ENCODE measurements around the gene NECAB2.

The NECAB2 gene

DNA sequence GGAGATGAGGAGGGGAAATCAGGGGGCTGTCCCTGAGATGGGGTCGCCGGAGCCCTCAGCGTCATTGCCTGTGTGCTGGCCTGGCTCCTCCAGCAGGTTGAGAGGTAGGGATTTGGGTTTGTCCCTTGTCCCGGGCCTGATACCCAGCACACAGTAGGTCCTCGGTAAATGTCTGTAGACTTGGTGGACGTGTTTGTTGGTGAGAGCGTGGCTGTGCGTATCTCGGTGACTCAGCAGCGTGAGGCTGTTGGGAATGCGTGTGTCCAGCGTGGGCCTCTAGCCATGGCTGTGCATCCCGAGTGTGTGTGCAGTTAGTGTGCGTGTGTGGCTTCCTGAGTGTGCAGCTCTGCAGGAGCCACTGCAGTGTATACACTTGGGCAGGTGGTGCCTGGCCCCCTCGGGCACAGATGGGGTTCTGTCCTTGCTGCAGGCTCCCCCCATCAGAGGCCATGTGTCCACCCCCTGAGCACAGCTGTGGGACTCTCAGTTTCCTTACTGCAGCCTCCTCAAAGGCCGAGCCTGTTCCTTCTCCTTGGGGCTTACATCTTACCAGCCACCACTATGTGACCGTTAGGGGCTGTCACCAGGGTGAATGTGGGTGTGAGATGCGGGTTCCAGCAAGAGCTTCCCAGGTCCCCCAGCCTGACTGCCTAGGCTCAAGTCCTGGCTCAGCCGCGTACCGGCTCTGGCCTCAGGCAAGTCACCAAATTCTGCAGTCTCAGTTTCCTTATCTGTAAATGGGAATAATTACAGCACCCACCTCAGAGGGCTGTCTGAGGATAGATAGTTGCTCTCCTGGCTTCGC is 5.7 kb downstream of the NECAB2 start:
- H3K27ac ChIP-seq (ENCODE audit: low read length), result no peak overlapping the region
- no peak overlapping the region for H3K4me2 ChIP-seq (ENCODE audit: low read depth, low read length)
- H3K9me2 ChIP-seq (replicated peaks; ENCODE audit: insufficient read depth, low read length), result no peaks in the 10 kb centered on the region
- no peak overlapping the region for H3K9ac ChIP-seq (ENCODE audit: low read length)
- H4K20me1 ChIP-seq (ENCODE audit: insufficient read depth, low read length), result no peaks in the 10 kb centered on the region
- TF ChIP-seq, protein P1, sequence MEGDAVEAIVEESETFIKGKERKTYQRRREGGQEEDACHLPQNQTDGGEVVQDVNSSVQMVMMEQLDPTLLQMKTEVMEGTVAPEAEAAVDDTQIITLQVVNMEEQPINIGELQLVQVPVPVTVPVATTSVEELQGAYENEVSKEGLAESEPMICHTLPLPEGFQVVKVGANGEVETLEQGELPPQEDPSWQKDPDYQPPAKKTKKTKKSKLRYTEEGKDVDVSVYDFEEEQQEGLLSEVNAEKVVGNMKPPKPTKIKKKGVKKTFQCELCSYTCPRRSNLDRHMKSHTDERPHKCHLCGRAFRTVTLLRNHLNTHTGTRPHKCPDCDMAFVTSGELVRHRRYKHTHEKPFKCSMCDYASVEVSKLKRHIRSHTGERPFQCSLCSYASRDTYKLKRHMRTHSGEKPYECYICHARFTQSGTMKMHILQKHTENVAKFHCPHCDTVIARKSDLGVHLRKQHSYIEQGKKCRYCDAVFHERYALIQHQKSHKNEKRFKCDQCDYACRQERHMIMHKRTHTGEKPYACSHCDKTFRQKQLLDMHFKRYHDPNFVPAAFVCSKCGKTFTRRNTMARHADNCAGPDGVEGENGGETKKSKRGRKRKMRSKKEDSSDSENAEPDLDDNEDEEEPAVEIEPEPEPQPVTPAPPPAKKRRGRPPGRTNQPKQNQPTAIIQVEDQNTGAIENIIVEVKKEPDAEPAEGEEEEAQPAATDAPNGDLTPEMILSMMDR (IDR thresholded peaks at IDR 0.05; ENCODE audit: low read length), result no peak
- no peak for TF ChIP-seq EZH2 (optimal IDR thresholded peaks at IDR 0.05; ENCODE audit: low read depth, low read length)
- TF ChIP-seq EZH2phosphoT487 (IDR thresholded peaks at IDR 0.05; ENCODE audit: low read length), result no peak
- no peaks in the 10 kb centered on the region for H3F3A ChIP-seq (ENCODE audit: insufficient read depth, low read length)
- peaks cover 18% of the 10 kb centered on the region for H3K27me3 ChIP-seq (replicated peaks; ENCODE audit: insufficient read depth, low read length)
- no peak overlapping the region for H3K4me3 ChIP-seq (ENCODE audit: low read length)
- no peaks in the 10 kb centered on the region for H3K4me1 ChIP-seq (ENCODE audit: low read length)
- H3K79me2 ChIP-seq (ENCODE audit: low read length), result no peaks in the 10 kb centered on the region
- no peaks in the 10 kb centered on the region for H3K36me3 ChIP-seq (replicated peaks; ENCODE audit: insufficient read depth, low read length)
- no peak overlapping the region for H2AFZ ChIP-seq (ENCODE audit: low read length)
- no peak for DNase-seq
- H3K9me3 ChIP-seq (replicated peaks; ENCODE audit: insufficient read depth, low read length), result no peaks in the 10 kb centered on the region

DNA sequence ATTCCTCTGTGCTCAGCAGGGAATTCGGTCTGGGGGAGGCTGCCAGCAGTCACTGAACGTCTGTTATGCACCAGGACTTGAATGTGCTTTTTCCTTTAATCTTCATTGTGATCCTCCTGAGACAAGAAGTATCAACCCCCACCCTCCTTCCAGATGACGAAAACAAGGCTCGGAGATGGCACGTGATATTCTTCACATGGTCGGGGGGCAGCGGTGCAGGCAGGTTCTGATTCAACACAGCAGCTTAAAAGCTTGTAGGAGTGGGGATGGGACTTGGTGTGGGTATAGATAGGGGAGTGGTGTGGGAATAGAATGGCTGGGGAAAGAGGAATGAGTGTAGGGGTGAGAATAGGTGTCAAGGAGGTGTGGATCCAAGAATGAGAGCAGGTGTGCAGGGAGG is 6.4 kb downstream of the NECAB2 start:
- Histone ChIP-seq H3K79me2 (ENCODE audit: low read length) (no peaks in the 10 kb centered on the region), H2AFZ (ENCODE audit: low read length) (no peak overlapping the region), H3F3A (ENCODE audit: insufficient read depth, low read length) (no peaks in the 10 kb centered on the region), H3K4me2 (ENCODE audit: low read depth, low read length) (no peak overlapping the region), H3K9ac (ENCODE audit: low read length) (no peak overlapping the region), H3K27ac (ENCODE audit: low read length) (no peak overlapping the region), H3K27me3 (replicated peaks; ENCODE audit: insufficient read depth, low read length) (peaks cover 24% of the 10 kb centered on the region), H3K4me3 (ENCODE audit: low read length) (no peak overlapping the region), H3K9me2 (replicated peaks; ENCODE audit: insufficient read depth, low read length) (no peaks in the 10 kb centered on the region), H3K9me3 (replicated peaks; ENCODE audit: insufficient read depth, low read length) (no peaks in the 10 kb centered on the region), H3K36me3 (replicated peaks; ENCODE audit: insufficient read depth, low read length) (no peaks in the 10 kb centered on the region), H3K4me1 (ENCODE audit: low read length) (no peaks in the 10 kb centered on the region), H4K20me1 (ENCODE audit: insufficient read depth, low read length) (no peaks in the 10 kb centered on the region)
- no peak for TF ChIP-seq EZH2phosphoT487 (IDR thresholded peaks at IDR 0.05; ENCODE audit: low read length)
- TF ChIP-seq EZH2 (optimal IDR thresholded peaks at IDR 0.05; ENCODE audit: low read depth, low read length), result no peak
- TF ChIP-seq, protein P1 (IDR thresholded peaks at IDR 0.05; ENCODE audit: low read length), result no peak
- DNase-seq, result no peak

DNA sequence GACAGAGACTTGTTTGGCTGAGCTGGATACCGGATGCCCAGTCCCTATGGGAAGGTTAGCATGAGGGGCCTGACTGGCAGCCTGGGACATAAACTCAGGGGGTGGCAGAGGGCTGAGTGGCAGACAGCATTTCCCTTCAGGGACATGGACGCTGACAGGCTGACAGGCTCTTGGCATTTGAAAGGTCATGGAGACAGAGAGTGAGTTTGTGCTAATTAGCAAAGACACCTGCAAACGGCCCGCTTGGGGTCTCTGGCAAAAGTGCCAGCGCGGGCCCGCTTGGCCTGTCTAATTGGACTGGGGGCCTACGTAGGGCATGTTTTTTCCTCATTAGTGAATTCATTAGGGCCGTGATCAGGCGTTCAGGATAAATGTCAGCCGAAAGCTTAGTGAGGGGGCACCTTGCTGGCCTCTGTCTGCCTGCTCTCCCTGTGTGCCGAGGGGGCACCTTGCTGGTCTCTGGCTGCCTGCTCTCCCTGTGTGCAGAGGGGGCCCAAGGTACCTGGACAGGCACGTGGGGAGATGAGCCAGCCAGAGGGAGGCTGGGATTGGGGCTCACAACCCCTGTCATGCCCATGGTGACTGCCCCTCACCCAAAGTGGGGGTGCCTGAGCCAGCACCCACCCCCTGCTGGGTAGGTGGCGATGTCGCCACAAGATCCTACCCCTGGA is 7.7 kb downstream of the NECAB2 start:
- TF ChIP-seq, protein P1 (IDR thresholded peaks at IDR 0.05; ENCODE audit: low read length), result no peak
- TF ChIP-seq EZH2 (optimal IDR thresholded peaks at IDR 0.05; ENCODE audit: low read depth, low read length), result no peak
- no peak for TF ChIP-seq EZH2phosphoT487 (IDR thresholded peaks at IDR 0.05; ENCODE audit: low read length)
- Histone ChIP-seq H3K36me3 (replicated peaks; ENCODE audit: insufficient read depth, low read length) (no peaks in the 10 kb centered on the region), H3K9me3 (replicated peaks; ENCODE audit: insufficient read depth, low read length) (no peaks in the 10 kb centered on the region), H2AFZ (ENCODE audit: low read length) (no peak overlapping the region), H3F3A (ENCODE audit: insufficient read depth, low read length) (no peaks in the 10 kb centered on the region), H4K20me1 (ENCODE audit: insufficient read depth, low read length) (no peaks in the 10 kb centered on the region), H3K27ac (ENCODE audit: low read length) (no peak overlapping the region), H3K4me2 (ENCODE audit: low read depth, low read length) (no peak overlapping the region), H3K79me2 (ENCODE audit: low read length) (no peaks in the 10 kb centered on the region), H3K4me1 (ENCODE audit: low read length) (no peaks in the 10 kb centered on the region), H3K27me3 (replicated peaks; ENCODE audit: insufficient read depth, low read length) (peaks cover 24% of the 10 kb centered on the region), H3K9me2 (replicated peaks; ENCODE audit: insufficient read depth, low read length) (no peaks in the 10 kb centered on the region), H3K4me3 (ENCODE audit: low read length) (no peak overlapping the region), H3K9ac (ENCODE audit: low read length) (no peak overlapping the region)
- DNase-seq, result no peak
